ENCODE results near the gene FGF18. TPM values are rescaled to one million over a fixed set of nuclear protein-coding genes. Genes with fewer than 3 reads are reported as not detected.

The FGF18 gene
- total RNA-seq, 1 experiment from 2014 or later = 0.94 TPM

DNA sequence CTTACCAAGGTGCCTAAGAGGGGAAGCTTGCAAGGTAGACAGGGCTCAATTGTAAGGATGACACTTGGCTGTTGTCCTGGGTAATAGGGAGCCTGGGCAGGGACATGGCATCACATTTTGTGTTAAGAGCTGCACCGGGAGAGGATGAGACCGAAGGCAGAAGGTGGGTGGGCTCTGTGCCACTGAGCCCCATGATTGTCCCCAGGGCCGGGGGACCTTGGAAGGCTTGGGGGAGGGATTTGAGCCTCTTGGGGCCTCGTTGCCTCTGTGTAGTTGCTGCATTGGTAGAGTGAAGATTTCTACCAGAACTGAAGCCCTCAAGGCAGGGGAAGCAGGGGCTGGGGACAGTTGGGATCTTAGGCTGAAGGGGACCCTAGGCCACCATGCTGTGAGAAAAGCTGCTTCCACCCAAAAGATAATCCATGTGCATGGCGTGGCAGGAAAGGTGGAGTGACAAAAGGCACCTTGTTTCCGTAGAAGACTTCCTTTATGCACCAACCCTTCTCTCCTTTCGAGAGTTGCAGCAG lies 11.9 kb downstream of the FGF18 start:
- no peak overlapping the region for H3T11ph ChIP-seq (ENCODE audit: low read length)
- H3K9me3 Mint-ChIP-seq = no peaks in the 10 kb centered on the region
- DNase-seq = no peak
- H4K8ac ChIP-seq (replicated peaks; ENCODE audit: insufficient read length, low read depth, low read length) = no peak overlapping the region
- H3K79me2 ChIP-seq (ENCODE audit: insufficient read depth, low read length) = no peaks in the 10 kb centered on the region
- H3K27ac Mint-ChIP-seq = no peak overlapping the region
- H4K5ac ChIP-seq (ENCODE audit: insufficient read length, low read depth, low read length) = no peak overlapping the region
- no peak overlapping the region for H2BK20ac ChIP-seq (ENCODE audit: low read depth, low read length, poor library complexity, severe bottlenecking)
- H3K4ac ChIP-seq (ENCODE audit: low read depth, low read length) = no peak overlapping the region
- H3K14ac ChIP-seq (ENCODE audit: insufficient read depth, low read length) = no peak overlapping the region
- H2BK120ac ChIP-seq (ENCODE audit: low read depth, low read length, poor library complexity, severe bottlenecking) = no peak overlapping the region
- H3K36me3 Mint-ChIP-seq (ENCODE audit: insufficient read depth in 1 of 3, low read depth in 3 of 3) = peaks cover 0 to 3% (median 0%) of the 10 kb centered on the region in 3 experiments; a peak in 2 of 7 replicates
- H4K20me1 ChIP-seq (ENCODE audit: control insufficient read depth, insufficient read depth, insufficient read length) = no peaks in the 10 kb centered on the region
- H3K56ac ChIP-seq (ENCODE audit: insufficient read length, low read depth, low read length) = no peak overlapping the region
- no peak overlapping the region for H2BK5ac ChIP-seq (ENCODE audit: insufficient read length, low read length)
- H4K91ac ChIP-seq (ENCODE audit: insufficient read length, low read depth, low read length) = no peak overlapping the region
- H2AK5ac ChIP-seq (ENCODE audit: insufficient read length, low read length) = no peak overlapping the region
- H2BK12ac ChIP-seq (ENCODE audit: insufficient read length, low read depth, low read length) = no peak overlapping the region
- no peak overlapping the region for H3K18ac ChIP-seq (ENCODE audit: insufficient read length, low read depth, low read length)
- no peaks in the 10 kb centered on the region for H3K23me2 ChIP-seq (ENCODE audit: insufficient read length, low read depth, low read length, poor library complexity, severe bottlenecking)
- no peaks in the 10 kb centered on the region for H3K27me3 ChIP-seq (ENCODE audit: insufficient read depth, low read length)
- no peaks in the 10 kb centered on the region; the same call in 1 of the 2 replicates for H3K27me3 Mint-ChIP-seq (ENCODE audit: low read depth)
- no peaks in the 10 kb centered on the region for H3K9me3 ChIP-seq (ENCODE audit: control insufficient read depth, low read depth, low read length)
- no peak overlapping the region for H3K9ac ChIP-seq (ENCODE audit: extremely low read depth, insufficient read length, low read length)
- no peak overlapping the region for H3K27ac ChIP-seq (ENCODE audit: insufficient read length, low read depth, low read length)
- no peak overlapping the region for H2AFZ ChIP-seq (ENCODE audit: low read length)
- H2BK15ac ChIP-seq (ENCODE audit: low read depth, low read length) = no peak overlapping the region
- WGBS (ENCODE audit: extremely low coverage, insufficient read length, low lambda C conversion rate) = no CpG with 5 or more reads among the region's 7 CpGs
- no peak for TF ChIP-seq CTCF (conservative IDR thresholded peaks at IDR 0.05)
- H3K4me2 ChIP-seq (ENCODE audit: insufficient read depth, insufficient read length, low read length) = no peak overlapping the region
- H3K4me1 Mint-ChIP-seq = peaks cover 18 to 24% of the 10 kb centered on the region in 2 experiments
- H3K4me3 Mint-ChIP-seq = no peak overlapping the region
- H3K79me1 ChIP-seq (ENCODE audit: insufficient read depth, low read depth, low read length, poor library complexity, severe bottlenecking) = no peaks in the 10 kb centered on the region
- H3K23ac ChIP-seq (ENCODE audit: insufficient read length, low read depth, low read length) = no peak overlapping the region
- peaks cover 3% of the 10 kb centered on the region; the same call in 1 of the 2 replicates for H3K4me1 ChIP-seq (ENCODE audit: insufficient read depth, low read length)
